Left renal cortex interstitium (tissue), 4 donors: ENCODE data around the gene GSPT1. TPM values are rescaled to one million over a fixed set of nuclear protein-coding genes. Genes with fewer than 3 reads are reported as not detected.

Experiments
- DNase-seq, 4 donors: peaks; one replicate each; pipeline ENCODE4 v3.0.0-alpha.2; 2013; ENCODE audit warnings: low read depth in 4 of 4, low spot score in 2 of 4, missing footprints in 1 of 4
- polyA plus RNA-seq, 4 donors: library from polyadenylated mRNA; unstranded; fragments of 120-200 nt; gene quantifications; one replicate each; pipeline ENCODE4 v1.2.1, GENCODE V29; 2013; ENCODE audit not compliant: insufficient read length in 4 of 4

Gene GSPT1
- polyA plus RNA-seq, 4 donors = 97.8 to 124 (median 111) TPM

- DNase-seq = no peak
Measured at GRCh38 chr16:11914210-11915113, 1.3 kb downstream of the GSPT1 start.

DNA sequence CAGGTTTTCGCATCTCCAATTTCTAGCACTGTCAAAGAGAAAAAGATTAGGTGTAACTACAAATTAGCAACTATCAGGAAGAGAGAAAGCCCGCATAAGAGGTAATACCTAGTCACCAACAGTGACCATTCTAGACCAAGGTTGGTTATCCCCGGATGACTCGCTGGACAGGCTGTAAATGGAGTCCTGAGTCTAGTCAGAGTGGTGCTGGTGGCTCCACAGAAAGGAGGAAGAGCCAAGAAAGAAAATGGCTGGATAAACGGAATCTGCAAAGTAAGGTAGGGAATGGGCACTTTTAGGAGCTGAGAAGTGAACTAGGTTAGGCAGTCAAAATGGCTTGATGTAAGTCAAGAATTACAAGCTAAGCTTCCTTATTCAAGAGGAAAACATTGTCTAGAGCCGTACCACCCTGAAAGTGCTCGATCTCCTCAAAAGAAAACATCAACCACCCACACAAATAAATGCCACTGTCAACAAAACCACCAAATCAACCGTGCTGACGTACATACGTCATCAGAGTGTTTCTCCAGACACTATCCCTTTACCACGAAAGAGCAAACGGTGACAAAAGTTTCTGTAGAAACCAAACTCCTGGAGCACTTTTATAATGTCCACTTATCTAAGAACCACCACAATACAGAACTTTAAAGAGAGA, 2.2 kb downstream of the GSPT1 start:
- no peak for DNase-seq

DNA sequence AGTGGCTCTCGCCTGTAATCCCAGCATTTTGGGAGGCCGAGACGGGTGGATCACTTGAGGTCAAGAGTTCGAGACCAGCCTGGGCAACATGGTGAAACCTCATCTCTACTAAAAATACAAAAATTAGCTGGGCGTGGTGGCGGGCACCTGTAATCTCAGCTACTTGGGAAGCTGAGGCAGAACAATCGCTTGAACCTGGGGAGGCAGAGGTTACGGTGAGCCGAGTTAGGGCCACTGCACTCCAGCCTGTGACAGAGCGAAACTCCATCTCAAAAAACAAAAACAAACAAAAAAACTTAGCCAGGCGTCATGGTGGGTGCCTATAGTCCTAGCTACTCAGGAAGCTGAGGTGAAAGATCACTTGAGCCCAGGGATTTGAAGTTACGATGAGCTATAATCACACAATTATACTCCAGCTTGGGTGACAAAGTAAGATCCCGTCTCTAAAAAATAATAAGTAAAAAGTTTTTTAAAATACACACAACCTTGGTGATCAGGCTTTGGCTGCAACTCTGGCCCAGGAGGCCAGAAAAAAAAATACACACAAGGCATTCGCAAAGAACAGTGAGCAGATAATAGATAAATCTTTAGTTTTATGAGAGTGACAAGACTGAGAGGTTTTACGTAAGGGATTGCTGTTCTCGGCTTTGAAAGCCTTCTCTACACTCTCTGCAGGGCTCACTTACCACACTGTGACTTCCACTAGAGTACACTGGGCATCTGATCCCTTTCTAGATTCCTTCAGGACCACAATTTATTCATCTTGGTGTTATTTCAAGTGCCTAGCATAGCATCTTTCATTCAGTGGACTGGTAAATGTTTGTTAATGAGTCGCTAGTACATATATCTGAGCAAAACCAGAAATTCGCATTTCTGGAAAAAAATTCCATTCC, 5.9 kb downstream of the GSPT1 start:
- DNase-seq = no peak

- DNase-seq = no peak
Measured at GRCh38 chr16:11907160-11907970, 8.4 kb downstream of the GSPT1 start.

DNA sequence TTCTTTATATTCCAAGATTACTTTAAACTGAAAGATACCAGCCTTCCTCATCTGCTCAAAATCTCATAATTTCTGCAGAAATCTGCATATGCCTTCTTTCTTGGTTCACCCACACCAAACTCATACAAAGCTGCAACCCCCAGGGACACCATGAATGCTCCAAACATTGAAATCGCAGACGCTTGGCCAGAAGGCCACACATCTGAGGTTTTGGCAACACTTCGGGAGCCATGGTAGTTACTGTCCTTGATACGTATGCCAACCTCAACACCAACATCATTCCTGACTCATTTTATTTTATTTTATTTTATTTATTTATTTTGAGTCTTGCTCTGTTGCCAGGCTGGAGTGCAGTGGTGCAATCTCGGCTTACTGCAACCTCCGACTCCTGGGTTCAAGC, 11.8 kb downstream of the GSPT1 start:
- DNase-seq = no peak

GRCh38 chr16:11901091-11901490, 14.7 kb downstream of the GSPT1 start:
- DNase-seq = no peak

DNA sequence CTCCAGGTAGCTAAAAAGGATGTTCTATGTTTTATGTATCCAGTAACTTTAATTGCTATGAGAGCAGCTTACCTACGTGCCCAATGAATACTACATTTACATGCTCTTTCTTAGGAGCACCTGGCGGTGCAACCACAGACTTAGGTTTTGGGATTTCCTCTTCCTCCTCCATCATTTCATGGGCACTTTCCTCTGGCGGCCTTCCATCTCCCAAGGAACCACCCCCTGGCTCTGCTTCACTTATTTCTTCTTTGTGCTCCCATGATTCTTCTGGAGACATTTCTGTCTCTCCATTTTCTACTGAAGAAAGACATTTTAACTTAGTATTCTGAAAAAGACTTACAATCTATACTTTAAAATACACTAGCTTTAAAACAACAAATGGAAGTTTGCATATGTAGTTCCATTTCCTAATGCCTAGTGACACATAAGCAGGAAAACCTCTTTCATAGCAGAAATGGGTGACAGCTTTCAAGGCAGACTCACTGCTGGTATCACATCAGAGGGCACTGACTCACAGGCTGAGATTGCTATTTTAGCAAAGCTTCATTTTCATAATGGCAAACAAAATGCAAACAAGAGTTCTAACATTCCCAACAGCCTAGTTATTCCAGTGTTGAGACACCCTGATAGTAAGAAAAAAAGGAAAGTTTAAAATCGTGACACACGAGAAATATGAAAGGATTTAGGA, 19.1 kb downstream of the GSPT1 start:
- DNase-seq = no peak

DNA sequence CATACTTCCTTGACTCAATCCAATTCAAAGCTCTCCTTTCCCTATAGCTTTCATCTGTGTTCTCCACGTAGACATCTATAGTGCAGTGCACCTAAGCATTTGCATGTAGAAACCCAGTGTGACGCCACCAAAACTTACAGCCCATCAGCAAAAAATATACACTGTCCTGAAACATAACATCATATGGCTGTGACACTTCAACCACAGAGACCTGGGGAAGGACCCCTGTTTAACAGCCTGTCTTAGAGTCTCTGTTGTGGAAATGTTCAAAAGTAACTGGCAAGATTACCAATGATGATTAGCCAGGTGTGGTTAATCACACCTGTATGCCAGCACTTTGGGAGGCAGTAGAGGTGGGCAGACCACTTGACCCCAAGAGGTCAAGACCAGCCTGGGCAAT, 22.2 kb downstream of the GSPT1 start:
- no peak for DNase-seq

GRCh38 chr16:11892761-11893160, 23.0 kb downstream of the GSPT1 start:
- no peak for DNase-seq

DNA sequence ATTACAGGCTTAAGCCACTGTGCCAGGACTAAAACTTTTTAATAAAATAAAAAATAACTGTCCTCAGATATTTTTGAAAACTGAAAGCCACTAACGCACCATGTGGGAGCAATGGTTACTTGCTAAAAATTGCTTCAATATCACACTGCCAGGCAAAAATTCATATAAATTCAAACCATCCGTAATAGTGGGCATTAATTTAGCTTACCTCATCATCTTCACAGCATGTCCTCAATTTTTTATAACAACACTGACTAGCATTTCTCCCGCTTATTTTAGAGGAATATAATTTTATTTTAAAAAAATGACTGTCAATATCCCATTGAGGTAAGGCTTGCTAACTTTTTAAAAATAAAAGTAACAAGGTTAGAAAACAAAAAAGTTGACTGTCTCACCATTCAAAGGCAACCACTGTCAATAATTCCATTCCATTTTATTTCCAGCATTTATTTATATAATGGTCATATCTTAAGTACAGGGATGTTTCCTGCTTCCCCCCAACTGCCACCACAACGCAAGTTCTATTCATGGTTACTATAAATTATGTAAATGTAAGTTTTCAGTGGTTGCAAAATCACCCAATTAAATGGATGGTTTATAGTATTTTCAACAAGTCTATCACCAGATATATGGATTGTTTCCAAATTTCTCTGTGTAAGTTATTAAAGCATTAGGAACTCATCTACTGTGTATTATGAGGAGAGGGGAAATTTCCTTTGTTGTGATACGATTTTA, 25.4 kb downstream of the GSPT1 start:
- no peak for DNase-seq

- DNase-seq = no peak
Measured at GRCh38 chr16:11886881-11887280, 28.9 kb downstream of the GSPT1 start.

GRCh38 chr16:11884035-11884434, 31.7 kb downstream of the GSPT1 start:
- no peak for DNase-seq

DNA sequence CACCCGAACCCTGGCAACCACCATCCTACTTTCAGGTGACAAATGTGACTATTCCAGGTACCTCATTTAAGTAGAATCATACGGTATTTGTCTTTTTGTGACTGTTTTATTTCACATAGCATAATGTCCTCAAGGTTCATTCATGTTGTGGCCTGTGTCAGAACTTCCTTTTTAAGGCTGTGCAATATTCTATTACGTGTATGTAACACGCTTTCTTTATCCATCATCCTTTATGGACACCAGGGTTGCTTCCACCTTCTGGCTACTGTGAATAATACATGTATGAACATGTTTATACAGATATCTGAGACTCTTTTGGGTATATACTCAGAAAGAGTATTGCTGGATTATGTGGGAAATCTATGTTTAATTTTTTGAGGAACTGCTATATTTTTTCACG, 35.7 kb downstream of the GSPT1 start:
- DNase-seq = no peak

GRCh38 chr16:11877374-11877773, 38.4 kb downstream of the GSPT1 start:
- no peak for DNase-seq

DNA sequence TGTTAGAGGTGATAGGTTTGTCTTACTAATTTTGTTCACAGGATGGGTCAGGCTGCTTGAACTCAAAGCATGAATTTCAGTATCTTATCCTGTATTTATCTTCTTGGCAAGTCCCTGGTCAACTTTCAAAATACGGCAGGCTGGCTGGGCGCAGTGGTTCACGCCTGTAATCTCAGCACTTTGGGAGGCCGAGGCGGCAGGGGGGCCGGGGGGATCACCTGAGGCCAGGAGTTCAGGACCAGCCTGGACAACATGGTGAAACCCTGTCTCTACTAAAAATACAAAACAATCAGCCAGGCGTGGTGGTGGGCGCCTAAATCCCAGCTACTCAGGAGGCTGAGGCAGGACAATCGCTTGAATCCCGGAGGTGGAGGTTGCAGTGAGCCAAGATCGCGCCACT, 39.5 kb downstream of the GSPT1 start:
- DNase-seq = no peak

GRCh38 chr16:11875721-11876120, 40.0 kb downstream of the GSPT1 start:
- no peak for DNase-seq

DNA sequence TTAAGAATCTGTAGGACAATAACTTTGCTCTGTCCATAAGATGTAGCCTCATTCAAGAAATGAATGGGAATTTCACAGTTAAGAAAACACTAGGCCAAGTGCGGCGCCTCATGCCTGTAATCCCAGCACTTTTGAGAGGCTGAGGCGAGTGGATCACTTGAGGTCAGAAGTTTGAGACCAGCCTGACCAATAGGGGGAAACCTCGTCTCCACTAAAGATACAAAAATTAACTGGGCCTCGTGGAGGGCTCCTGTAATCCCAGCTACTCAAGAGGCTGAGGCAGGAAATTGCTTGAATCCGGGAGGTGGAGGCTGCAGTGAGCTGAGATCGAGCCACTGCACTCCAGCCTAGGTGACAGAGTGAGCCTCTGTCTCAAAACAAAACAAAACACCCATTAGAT, 44.6 kb downstream of the GSPT1 start:
- no peak for DNase-seq

DNA sequence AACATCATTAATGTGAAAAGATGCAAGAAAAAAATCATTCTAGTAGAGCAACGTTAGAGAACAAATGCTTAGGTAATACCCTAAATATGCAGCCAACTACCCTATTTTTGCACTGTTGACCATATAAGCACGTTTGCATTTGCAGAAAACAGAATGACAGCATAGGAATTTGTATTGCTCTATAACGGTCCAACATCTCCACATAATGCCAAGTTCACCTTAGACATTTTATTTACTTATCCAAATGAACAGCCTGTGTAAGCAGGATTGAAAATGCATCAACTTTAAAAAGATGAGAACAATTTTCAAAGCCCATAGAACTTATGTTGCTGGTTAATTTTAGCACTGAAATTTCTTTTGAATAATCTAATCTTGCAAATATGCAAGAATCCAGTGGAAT, 45.4 kb downstream of the GSPT1 start:
- DNase-seq = no peak
